B cell (primary cell): ENCODE measurements around the gene NFIC. TPM values are rescaled to one million over a fixed set of nuclear protein-coding genes. Genes with fewer than 3 reads are reported as not detected.

ENCODE experiments used
- ATAC-seq: fragments of 200-7000 bp; cut with Tn5 transposase; one replicate; pipeline ENCODE4 v1.10.0; 2021; ENCODE audit warnings: low read depth, mild to moderate bottlenecking, moderate number of reproducible peaks, moderate library complexity
- CTCF ChIA-PET: fragments of 350-600 bp; sonication (Branson Sonifier 250); formaldehyde crosslinking; loops from one replicate; lab custom pipeline; 2021; ENCODE audit warnings: antibody characterized with exemption, inconsistent platforms; lab: Charles Lee
- POLR2A ChIA-PET: fragments of 350-600 bp; sonication (Branson Sonifier 250); formaldehyde crosslinking; loops from one replicate; lab custom pipeline; 2021; ENCODE audit warnings: antibody characterized with exemption; lab: Charles Lee
- DNase-seq: peaks from one replicate; pipeline ENCODE4 v3.0.0; 2013
- H2AFZ ChIP-seq: 2 replicates; pipeline ENCODE4 v1.6.1; 2012; ENCODE audit warnings: mild to moderate bottlenecking, low read depth, low read length; ENCODE audit not compliant: insufficient read depth, poor library complexity, severe bottlenecking
- H3K27ac ChIP-seq, 2 donors: 1 replicate in 1 of 2; 2 replicates in 1 of 2; pipeline ENCODE4 v1.5.1; 2012 to 2013; ENCODE audit warnings: low read length in 2 of 2, mild to moderate bottlenecking in 2 of 2, moderate library complexity in 1 of 2
- H3K27me3 ChIP-seq, 4 experiments: fragments of 200-600 bp in 1 of 4; sonication (generic) in 1 of 4; replicated peaks in 1 of 4; 1 replicate in 2 of 4; 2 replicates in 2 of 4; pipeline versions ENCODE4 v1.6.1 to v1.7.0; 2013 to 2016; ENCODE audit warnings: low read length in 3 of 4, mild to moderate bottlenecking in 2 of 4, mixed read lengths in 1 of 4, moderate library complexity in 1 of 4; ENCODE audit not compliant: insufficient read depth in 4 of 4, control insufficient read depth in 3 of 4; ENCODE audit errors: control extremely low read depth in 1 of 4
- H3K36me3 ChIP-seq, 2 experiments: replicated peaks in 1 of 2; 1 replicate in 1 of 2; 2 replicates in 1 of 2; pipeline versions ENCODE4 v1.6.1 to v1.7.1; 2013; ENCODE audit warnings: low read length in 1 of 2; ENCODE audit not compliant: insufficient read depth in 2 of 2, control insufficient read depth in 1 of 2; ENCODE audit errors: control extremely low read depth in 1 of 2, extremely low read depth in 1 of 2
- H3K4me1 ChIP-seq, 2 donors: fragments of 200-600 bp in 1 of 2; sonication (generic) in 1 of 2; 1 replicate in 1 of 2; 2 replicates in 1 of 2; pipeline versions ENCODE4 v1.5.1 to v1.6.1; 2013 to 2017; ENCODE audit warnings: low read length in 2 of 2; ENCODE audit not compliant: control insufficient read depth in 2 of 2, insufficient read depth in 2 of 2
- H3K4me2 ChIP-seq: replicated peaks from 2 replicates; pipeline ENCODE3; 2012; ENCODE audit warnings: mild to moderate bottlenecking, low read depth, low read length; ENCODE audit not compliant: poor library complexity, severe bottlenecking
- H3K4me3 ChIP-seq, 5 experiments: fragments of 200-600 bp in 1 of 5; sonication (generic) in 1 of 5; 1 replicate in 3 of 5; 2 replicates in 2 of 5; pipeline versions ENCODE4 v1.5.1 to v1.7.0; 2011 to 2016; ENCODE audit warnings: low read length in 4 of 5, mild to moderate bottlenecking in 4 of 5, low read depth in 2 of 5, control low read depth in 1 of 5, moderate library complexity in 1 of 5; ENCODE audit not compliant: insufficient read depth in 1 of 5; ENCODE audit errors: control extremely low read depth in 1 of 5, extremely low read depth in 1 of 5
- H3K79me2 ChIP-seq: fragments of 200-600 bp; sonication (generic); one replicate; pipeline ENCODE4 v1.6.0; 2016; ENCODE audit warnings: low read length; ENCODE audit not compliant: control insufficient read depth, insufficient read depth
- H3K9ac ChIP-seq: fragments of 200-600 bp; sonication (generic); 2 replicates; pipeline ENCODE4 v1.6.1; 2017; ENCODE audit warnings: mild to moderate bottlenecking, low read length, moderate library complexity
- H3K9me3 ChIP-seq, 3 donors: one replicate each; pipeline versions ENCODE4 v1.6.1 to v1.7.1; 2013; ENCODE audit warnings: low read length in 2 of 3; ENCODE audit not compliant: control insufficient read depth in 2 of 3, insufficient read depth in 1 of 3; ENCODE audit errors: control extremely low read depth in 1 of 3
- H4K20me1 ChIP-seq: 2 replicates; pipeline ENCODE4 v1.6.0; 2012; ENCODE audit warnings: mild to moderate bottlenecking, low read length; ENCODE audit not compliant: insufficient read depth, control insufficient read depth, poor library complexity, severe bottlenecking
- H3K27ac Mint-ChIP-seq: one replicate; pipeline ENCODE4 v1.8.0; 2021; ENCODE audit warnings: mixed read lengths
- H3K27me3 Mint-ChIP-seq: one replicate; pipeline ENCODE4 v1.8.0; 2021; ENCODE audit warnings: mixed read lengths
- H3K4me1 Mint-ChIP-seq: one replicate; pipeline ENCODE4 v1.8.0; 2021; ENCODE audit warnings: mixed read lengths
- H3K4me3 Mint-ChIP-seq: one replicate; pipeline ENCODE4 v1.8.0; 2021; ENCODE audit warnings: mixed read lengths
- H3K9me3 Mint-ChIP-seq: one replicate; pipeline ENCODE4 v1.8.0; 2022; ENCODE audit warnings: mixed read lengths; ENCODE audit not compliant: insufficient read depth
- EZH2 ChIP-seq: IDR thresholded peaks from 2 replicates; pipeline ENCODE4 v1.6.1; 2012; ENCODE audit warnings: borderline replicate concordance, low read depth, mild to moderate bottlenecking, moderate library complexity, low read length; ENCODE audit not compliant: insufficient read depth, poor library complexity, severe bottlenecking
- WGBS: methylation state at CpG from one replicate; pipeline ENCODE4 v1.1.5; 2013; ENCODE audit warnings: missing lambda C conversion rate; ENCODE audit not compliant: insufficient coverage; 5-methylcytosine and 5-hydroxymethylcytosine counted together
- intact Hi-C: fragments of 100-400 bp; cut with micrococcal nuclease; formaldehyde crosslinking; loops from one replicate; pipeline ENCODE4 v1.10.0; 2022
- polyA plus RNA-seq: library from polyadenylated mRNA; depleted of rRNA; stranded (reverse); fragments of >200 nt; gene quantifications from 2 replicates; pipeline ENCODE4 v1.2.3, GENCODE V29; 2012
- total RNA-seq, 2 donors: library from RNA; stranded (reverse); fragments of 120-200 nt in 1 of 2; gene quantifications; 1 replicate in 1 of 2; 2 replicates in 1 of 2; pipeline versions ENCODE4 v1.2.3 to v1.2.4, GENCODE V29; 2013 to 2022
- TF ChIP-seq, protein P1 (sequence below): fragments of 200-600 bp; IDR thresholded peaks from one replicate; pipeline ENCODE4 v1.8.0; 2022; ENCODE audit warnings: antibody characterized with exemption, mild to moderate bottlenecking

NFIC gene
- total and polyA plus RNA-seq, 2 donors (not counting 1 experiment from before 2014, with no cell fraction given) = 3.8 to 23.6 TPM

DNA sequence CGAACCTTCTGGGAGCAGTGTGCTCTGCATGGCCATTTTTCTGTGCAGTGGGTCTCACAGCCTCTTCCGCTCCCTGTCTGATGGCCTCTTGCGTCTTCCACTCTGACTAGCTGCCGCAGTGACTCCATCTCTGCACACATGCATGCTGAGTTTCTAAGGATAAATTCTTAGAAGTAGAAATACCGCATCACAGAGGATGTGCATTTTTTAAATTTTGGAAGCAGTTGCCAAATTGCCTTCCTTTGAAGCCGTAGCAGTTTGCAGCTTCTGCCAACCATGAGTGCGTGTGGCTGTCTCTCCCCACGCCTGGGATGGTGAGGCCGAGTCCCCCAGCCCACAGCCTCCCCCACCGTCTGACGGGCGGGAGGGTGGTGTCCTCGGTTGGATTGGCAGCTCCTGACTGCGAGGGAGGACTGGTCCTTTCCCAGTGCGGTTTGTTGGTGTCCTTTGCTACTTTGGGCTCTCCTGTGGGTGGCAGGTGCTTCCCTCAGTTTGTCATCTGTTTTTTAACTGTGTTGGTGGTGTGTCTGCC lies 149.6 kb downstream of the NFIC start:
- CTCF ChIA-PET = interaction anchor here (1.6 kb wide), 1 partner anchor 30 kb away, joined by 3 read pairs; no protein-coding TSS in a partner anchor
- H3K4me1 Mint-ChIP-seq = peaks cover 48% of the 10 kb centered on the region
- intact Hi-C loops = loop anchor here (5.0 kb wide), 1 partner anchor 36 kb away; no protein-coding TSS in a partner anchor
- H3K4me3 ChIP-seq = no peak overlapping the region
- DNase-seq (no peak), ATAC-seq (no peak)
- TF ChIP-seq, protein P1, sequence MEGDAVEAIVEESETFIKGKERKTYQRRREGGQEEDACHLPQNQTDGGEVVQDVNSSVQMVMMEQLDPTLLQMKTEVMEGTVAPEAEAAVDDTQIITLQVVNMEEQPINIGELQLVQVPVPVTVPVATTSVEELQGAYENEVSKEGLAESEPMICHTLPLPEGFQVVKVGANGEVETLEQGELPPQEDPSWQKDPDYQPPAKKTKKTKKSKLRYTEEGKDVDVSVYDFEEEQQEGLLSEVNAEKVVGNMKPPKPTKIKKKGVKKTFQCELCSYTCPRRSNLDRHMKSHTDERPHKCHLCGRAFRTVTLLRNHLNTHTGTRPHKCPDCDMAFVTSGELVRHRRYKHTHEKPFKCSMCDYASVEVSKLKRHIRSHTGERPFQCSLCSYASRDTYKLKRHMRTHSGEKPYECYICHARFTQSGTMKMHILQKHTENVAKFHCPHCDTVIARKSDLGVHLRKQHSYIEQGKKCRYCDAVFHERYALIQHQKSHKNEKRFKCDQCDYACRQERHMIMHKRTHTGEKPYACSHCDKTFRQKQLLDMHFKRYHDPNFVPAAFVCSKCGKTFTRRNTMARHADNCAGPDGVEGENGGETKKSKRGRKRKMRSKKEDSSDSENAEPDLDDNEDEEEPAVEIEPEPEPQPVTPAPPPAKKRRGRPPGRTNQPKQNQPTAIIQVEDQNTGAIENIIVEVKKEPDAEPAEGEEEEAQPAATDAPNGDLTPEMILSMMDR = no peak
- TF ChIP-seq EZH2 = no peak
- peak overlapping the region in 1 of 2 donors; percentile 72 for H3K27ac ChIP-seq
- peak overlapping the region; percentile 61 for H3K4me2 ChIP-seq
- H3K27ac Mint-ChIP-seq = peak overlapping the region; percentile 26
- no peaks in the 10 kb centered on the region for H3K27me3 ChIP-seq
- peaks cover 0 to 5% (median 0%) of the 10 kb centered on the region in 3 donors for H3K9me3 ChIP-seq
- peaks cover 97% of the 10 kb centered on the region for H4K20me1 ChIP-seq
- peaks cover 0 to 36% of the 10 kb centered on the region in 2 experiments for H3K36me3 ChIP-seq
- no peak overlapping the region for H3K9ac ChIP-seq
- H3K4me1 ChIP-seq = peaks cover 10 to 31% of the 10 kb centered on the region in 2 donors
- 79% methylated on average over 12 of the region's 15 CpGs for WGBS
- H2AFZ ChIP-seq = no peak overlapping the region
- H3K27me3 Mint-ChIP-seq = no peaks in the 10 kb centered on the region
- no peaks in the 10 kb centered on the region for H3K9me3 Mint-ChIP-seq
- POLR2A ChIA-PET = no interaction called here
- no peak overlapping the region for H3K4me3 Mint-ChIP-seq
- H3K79me2 ChIP-seq = peaks cover 98% of the 10 kb centered on the region

DNA sequence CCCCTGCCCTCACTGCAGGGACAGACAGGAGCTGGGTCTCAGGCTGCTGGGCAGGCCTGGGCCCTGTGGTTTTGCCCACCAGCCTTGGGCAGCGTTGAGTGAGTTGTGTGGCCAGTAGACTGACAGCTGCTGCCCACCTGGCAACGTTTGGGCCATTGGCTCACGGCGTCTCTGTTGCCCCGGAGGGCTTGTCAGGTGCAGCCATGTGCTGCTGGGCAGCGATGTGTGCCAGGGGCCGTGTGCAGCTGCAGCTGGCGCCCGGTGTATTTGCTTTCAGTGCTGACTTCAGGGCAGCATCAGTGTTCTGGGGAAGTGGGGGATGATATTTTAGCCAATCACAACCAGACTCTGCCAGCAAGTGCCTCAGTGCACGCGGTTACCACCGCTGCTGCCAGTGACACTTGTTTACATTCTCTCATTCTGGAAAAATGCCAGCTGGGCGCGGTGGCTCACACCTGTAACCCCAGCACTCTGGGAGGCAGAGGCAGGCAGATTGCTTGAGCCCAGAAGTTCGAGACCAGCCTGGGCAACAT lies 150.4 kb downstream of the NFIC start:
- peaks cover 97% of the 10 kb centered on the region for H4K20me1 ChIP-seq
- H3K27me3 ChIP-seq = no peaks in the 10 kb centered on the region
- intact Hi-C loops = loop anchor here (5.0 kb wide), 1 partner anchor 36 kb away; no protein-coding TSS in a partner anchor
- POLR2A ChIA-PET = interaction anchor here (0.9 kb wide), 1 partner anchor 13 kb away, joined by 3 read pairs; no protein-coding TSS in a partner anchor
- peak overlapping the region; percentile 61 for H3K4me2 ChIP-seq
- peak overlapping the region; percentile 58 to 72 for H3K27ac ChIP-seq
- WGBS = 10% methylated on average over 14 of the region's 15 CpGs
- peaks cover 0 to 5% (median 0%) of the 10 kb centered on the region in 3 donors for H3K9me3 ChIP-seq
- peaks cover 98% of the 10 kb centered on the region for H3K79me2 ChIP-seq
- CTCF ChIA-PET = interaction anchor here (1.2 to 1.6 kb wide), 2 partner anchors 28 to 31 kb away, joined by 3 read pairs; no protein-coding TSS in a partner anchor
- Mint-ChIP-seq H3K27me3 (no peaks in the 10 kb centered on the region), H3K9me3 (no peaks in the 10 kb centered on the region), H3K27ac (peak overlapping the region; percentile 83), H3K4me1 (peaks cover 50% of the 10 kb centered on the region), H3K4me3 (peak overlapping the region; percentile 2)
- H3K4me1 ChIP-seq = peaks cover 10 to 31% of the 10 kb centered on the region in 2 donors
- DNase-seq (peak; percentile 78), ATAC-seq (peak; percentile 85)
- no peak overlapping the region for H3K4me3 ChIP-seq
- H2AFZ ChIP-seq = no peak overlapping the region
- TF ChIP-seq, protein P1 = no peak
- TF ChIP-seq EZH2 = no peak
- no peak overlapping the region for H3K9ac ChIP-seq
- H3K36me3 ChIP-seq = peaks cover 0 to 31% of the 10 kb centered on the region in 2 experiments
